K562 (cell line): ENCODE data around the gene TRIO. TPM values are rescaled to one million over a fixed set of nuclear protein-coding genes. Genes with fewer than 3 reads are reported as not detected.

Experiments
- ATAC-seq: fragments of 200-7000 bp; cut with Tn5 transposase; 3 replicates; pipeline ENCODE4 v1.9.1; 2020; ENCODE audit warnings: moderate library complexity
- BruUV-seq: library from RNA; stranded (reverse); fragments of 400-500 nt; replicated peaks from 2 replicates; lab custom pipeline; 2021; lab: Mats Ljungman, UMichigan
- CTCF ChIA-PET: fragments of 300-600 bp; formaldehyde crosslinking; extraction: SDS; loops from one replicate; lab custom pipeline; 2021; ENCODE audit warnings: low intra/inter-chr PET ratio; lab: Yijun Ruan, JAX
- POLR2A ChIA-PET: fragments of 300-600, 350-650 bp; sonication (Branson Sonifier 250); formaldehyde crosslinking; extraction: SDS; loops from one replicate; lab custom pipeline; 2021; ENCODE audit warnings: antibody characterized with exemption, inconsistent platforms; lab: Yijun Ruan, JAX
- DNase-seq, 4 experiments: peaks; one replicate each; pipeline versions ENCODE4 v3.0.0 to v3.0.0-alpha.2; 2011 to 2018; ENCODE audit warnings: low spot score in 3 of 4, mixed read lengths in 3 of 4; ENCODE audit errors: extremely low read depth in 1 of 4
- FAIRE-seq: peaks from 2 replicates; lab custom pipeline; 2011; peaks lifted over from hg19 to GRCh38; lab: Jason Lieb, UNC
- H2AFZ ChIP-seq: 2 replicates; pipeline ENCODE4 v1.6.0; 2011; ENCODE audit warnings: low read depth, low read length, control low read depth, inconsistent platforms
- H3K27ac ChIP-seq: fragments of 200-600 bp; 3 replicates; pipeline ENCODE4 v1.8.0; 2011; ENCODE audit warnings: low read depth, mild to moderate bottlenecking, control low read depth, inconsistent platforms, low read length, moderate library complexity, mixed read lengths; ENCODE audit errors: extremely low read depth
- H3K27me3 ChIP-seq, 2 experiments: fragments of 300-600 bp in 1 of 2; 2 replicates in 1 of 2; 3 replicates in 1 of 2; pipeline versions ENCODE4 v1.6.0 to v1.8.0; 2011; ENCODE audit warnings: inconsistent platforms in 2 of 2, low read length in 2 of 2, mild to moderate bottlenecking in 1 of 2, mixed read lengths in 1 of 2, moderate library complexity in 1 of 2; ENCODE audit not compliant: control insufficient read depth in 2 of 2, insufficient read depth in 2 of 2
- H3K36me3 ChIP-seq: fragments of 300-600 bp; 3 replicates; pipeline ENCODE4 v1.8.0; 2011; ENCODE audit warnings: mild to moderate bottlenecking, low read length, inconsistent platforms; ENCODE audit not compliant: control insufficient read depth, insufficient read depth
- H3K4me1 ChIP-seq, 2 experiments: fragments of 200-600 bp in 1 of 2; replicated peaks in 1 of 2; 2 replicates in 1 of 2; 3 replicates in 1 of 2; pipeline versions ENCODE4 v1.5.1 to v1.8.0; 2011; ENCODE audit warnings: inconsistent platforms in 2 of 2, low read length in 2 of 2, mild to moderate bottlenecking in 1 of 2, mixed read lengths in 1 of 2, moderate library complexity in 1 of 2; ENCODE audit not compliant: control insufficient read depth in 2 of 2, insufficient read depth in 2 of 2
- H3K4me2 ChIP-seq: 2 replicates; pipeline ENCODE4 v1.6.1; 2011; ENCODE audit warnings: low read length, control low read depth, inconsistent platforms, mixed read lengths; ENCODE audit not compliant: insufficient read depth
- H3K4me3 ChIP-seq: fragments of 200-600 bp; sonication (generic), shearing (Covaris generic); 2 replicates; pipeline ENCODE4 v1.5.1; 2016; ENCODE audit warnings: control low read depth, inconsistent platforms
- H3K79me2 ChIP-seq: fragments of 200-600 bp; 3 replicates; pipeline ENCODE4 v1.8.0; 2011; ENCODE audit warnings: low read length, inconsistent platforms; ENCODE audit not compliant: control insufficient read depth, insufficient read depth
- H3K9ac ChIP-seq, 2 experiments: 2 replicates each; pipeline versions ENCODE4 v1.6.0 to v1.6.1; 2011; ENCODE audit warnings: low read depth in 2 of 2, low read length in 2 of 2, control low read depth in 1 of 2, inconsistent platforms in 1 of 2, mild to moderate bottlenecking in 1 of 2, mixed read lengths in 1 of 2; ENCODE audit not compliant: insufficient read depth in 1 of 2
- H3K9me1 ChIP-seq: one replicate; pipeline ENCODE4 v1.6.0; 2011; ENCODE audit warnings: inconsistent platforms, mild to moderate bottlenecking, low read length, moderate library complexity; ENCODE audit not compliant: control insufficient read depth, insufficient read depth
- H3K9me3 ChIP-seq: replicated peaks from 2 replicates; pipeline ENCODE4 v1.5.1; 2011; ENCODE audit warnings: low read depth, low read length, inconsistent platforms; ENCODE audit not compliant: control insufficient read depth, insufficient read depth
- H4K20me1 ChIP-seq: replicated peaks from 2 replicates; pipeline ENCODE4 v1.6.1; 2011; ENCODE audit warnings: low read length, inconsistent platforms, mixed read lengths; ENCODE audit not compliant: control insufficient read depth, insufficient read depth
- E2F4 ChIP-seq: sonication (generic); formaldehyde crosslinking; IDR thresholded peaks from 2 replicates; pipeline ENCODE4 v1.8.0; 2022; ENCODE audit warnings: mild to moderate bottlenecking, low read depth, missing genetic modification reagents
- MNT ChIP-seq, 2 experiments: fragments of 450-650 bp; conservative IDR thresholded peaks; 2 replicates each; pipeline ENCODE4 v1.6.1; 2017; ENCODE audit warnings: mild to moderate bottlenecking in 2 of 2, moderate library complexity in 2 of 2
- NEUROD1 ChIP-seq: fragments of 150-350 bp; IDR thresholded peaks from 2 replicates; pipeline ENCODE4 v1.6.1; 2014; ENCODE audit warnings: borderline replicate concordance, low read length, low read depth; ENCODE audit not compliant: partially characterized antibody
- PCBP1 ChIP-seq: fragments of 200-400 bp; formaldehyde crosslinking; IDR thresholded peaks from 2 replicates; pipeline ENCODE4 v1.6.1; 2018; ENCODE audit warnings: mild to moderate bottlenecking, low read depth, low read length; ENCODE audit not compliant: poor library complexity, severe bottlenecking
- PHB ChIP-seq: fragments of 250-450 bp; sonication (Bioruptor Pico); IDR thresholded peaks from 2 replicates; pipeline ENCODE4 v1.5.0; 2021
- RBM39 ChIP-seq: fragments of 200-400 bp; formaldehyde crosslinking; optimal IDR thresholded peaks from 2 replicates; pipeline ENCODE3; 2018; ENCODE audit warnings: low read depth, low read length
- ZNF512 ChIP-seq: IDR thresholded peaks from 2 replicates; pipeline ENCODE4 v1.6.1; 2016; ENCODE audit warnings: missing genetic modification characterization, missing compliant biosample characterization
- WGBS: fragments of 100-300 bp; shearing (Covaris generic); methylation state at CpG from one replicate; pipeline ENCODE4 v1.1.6; 2016; ENCODE audit warnings: low coverage, mixed read lengths; ENCODE audit not compliant: insufficient coverage; ENCODE audit errors: missing lambda C conversion rate; 5-methylcytosine and 5-hydroxymethylcytosine counted together
- in situ Hi-C: fragments of 300-500 bp; cut with MboI; formaldehyde crosslinking; loops from 4 replicates; pipeline ENCODE4 v1.15.0; 2018; ENCODE audit warnings: inconsistent platforms, mixed read lengths
- intact Hi-C: fragments of 100-400 bp; cut with micrococcal nuclease; formaldehyde crosslinking; loops from 2 replicates; pipeline ENCODE4 v1.14.2; 2022
- polyA plus RNA-seq, 8 experiments: library from polyadenylated mRNA; depleted of rRNA in 4 of 8; stranded (reverse) in 5 of 8; unstranded in 3 of 8; fragments of >200 nt; fragmentation: Nextera tagmentation in 2 of 8; fragmentation: Illumina TruSeq in 1 of 8; extraction: Ambion mirVana in 2 of 8; extraction: Trizol in 1 of 8; gene quantifications; 2 replicates each; pipeline versions ENCODE4 v1.2.1 to v1.2.3, GENCODE V29; 2011 to 2014; ENCODE audit warnings: inconsistent platforms in 1 of 8, missing spikeins in 1 of 8
- total RNA-seq, 7 experiments: library from RNA; depleted of rRNA in 6 of 7; stranded (reverse); fragments of >200 nt in 6 of 7; fragmentation: Illumina TruSeq in 2 of 7; extraction: Trizol in 2 of 7; gene quantifications; 2 replicates each; pipeline versions ENCODE4 v1.2.1 to v1.2.3, GENCODE V29; 2011 to 2021; ENCODE audit warnings: low replicate concordance in 1 of 7

The TRIO gene
- total and polyA plus RNA-seq, 9 of the 15 experiments (the other 6 are each of a cell fraction or from before 2014, with no cell fraction given) = 0.24 to 5.0 (median 1.1) TPM

GRCh38 chr5:14444161-14444560, 301.0 kb downstream of the TRIO start (continued):
- TF ChIP-seq NEUROD1 = no peak
- TF ChIP-seq ZNF512 (tag) = no peak

GRCh38 chr5:14445013-14445412, 301.9 kb downstream of the TRIO start:
- no TSS peak for BruUV-seq
- Histone ChIP-seq H3K9ac (no peak overlapping the region), H2AFZ (no peak overlapping the region), H3K27ac (no peak overlapping the region), H3K4me3 (no peak overlapping the region), H3K4me1 (no peaks in the 10 kb centered on the region; a peak in 2 of 5 replicates), H3K79me2 (no peaks in the 10 kb centered on the region), H3K4me2 (no peak overlapping the region), H3K9me1 (no peaks in the 10 kb centered on the region), H3K36me3 (no peaks in the 10 kb centered on the region), H3K27me3 (peaks cover 43 to 47% of the 10 kb centered on the region in 2 experiments), H3K9me3 (no peaks in the 10 kb centered on the region), H4K20me1 (no peaks in the 10 kb centered on the region)
- FAIRE-seq = no peak
- in situ Hi-C loops = no loop called here
- WGBS = 1% methylated on average over 4 of the region's 4 CpGs
- TF ChIP-seq RBM39 = no peak
- TF ChIP-seq MNT (conservative IDR thresholded peaks at IDR 0.05) = no peak
- TF ChIP-seq PHB (CRISPR knock-in tag) = no peak
- TF ChIP-seq E2F4 = no peak
- TF ChIP-seq PCBP1 = no peak
- ChIA-PET CTCF (no interaction called here), POLR2A (no interaction called here)
- intact Hi-C loops = no loop called here
- no peak for ATAC-seq
- DNase-seq = no peak
